K562 (cell line): ENCODE data around the gene SNAP23. TPM values are rescaled to one million over a fixed set of nuclear protein-coding genes. Genes with fewer than 3 reads are reported as not detected.
A peak's percentile ranks its signal among the peaks of the same experiment; 100 is the strongest.

Experiments used
- BCOR ChIP-seq: fragments of 450-650 bp; IDR thresholded peaks from 2 replicates; pipeline ENCODE4 v1.6.1; 2016
- BDP1 ChIP-seq: IDR thresholded peaks from 3 replicates; pipeline ENCODE4 v1.6.1; 2011; ENCODE audit not compliant: insufficient read length, insufficient read depth
- BRD9 ChIP-seq: fragments of 450-650 bp; IDR thresholded peaks from 2 replicates; pipeline ENCODE4 v1.6.1; 2018; ENCODE audit warnings: low read depth; ENCODE audit not compliant: partially characterized antibody
- CBFA2T3 ChIP-seq: fragments of 450-650 bp; IDR thresholded peaks from 2 replicates; pipeline ENCODE4 v1.6.1; 2017
- CBX5 ChIP-seq: IDR thresholded peaks from 2 replicates; pipeline ENCODE4 v1.6.1; 2014; ENCODE audit warnings: low read depth, borderline replicate concordance
- EHMT2 ChIP-seq: fragments of 450-650 bp; IDR thresholded peaks from 2 replicates; pipeline ENCODE4 v1.6.1; 2018; ENCODE audit warnings: antibody characterized with exemption
- FOXP1 ChIP-seq: sonication (generic); formaldehyde crosslinking; IDR thresholded peaks from 2 replicates; pipeline ENCODE4 v1.8.0; 2022; ENCODE audit warnings: mild to moderate bottlenecking, missing genetic modification reagents
- HDAC8 ChIP-seq: fragments of 450-650 bp; IDR thresholded peaks from 2 replicates; pipeline ENCODE4 v1.6.1; 2016; ENCODE audit warnings: mild to moderate bottlenecking, missing genetic modification characterization, moderate library complexity, missing compliant biosample characterization
- HLTF ChIP-seq: fragments of 450-650 bp; IDR thresholded peaks from 2 replicates; pipeline ENCODE4 v1.6.1; 2016
- HNRNPK ChIP-seq: fragments of 200-400 bp; formaldehyde crosslinking; IDR thresholded peaks from one replicate; pipeline ENCODE4 v1.6.1; 2018; ENCODE audit warnings: mild to moderate bottlenecking, low read depth, low read length; ENCODE audit not compliant: poor library complexity, severe bottlenecking
- IFI16 ChIP-seq: fragments of 250-450 bp; sonication (Bioruptor Pico); IDR thresholded peaks from 2 replicates; pipeline ENCODE4 v2.1.2; 2022; ENCODE audit warnings: mild to moderate bottlenecking, inconsistent platforms
- KAT8 ChIP-seq: fragments of 450-650 bp; IDR thresholded peaks from 2 replicates; pipeline ENCODE4 v1.6.1; 2016; ENCODE audit warnings: low read depth, mild to moderate bottlenecking
- KDM1A ChIP-seq, 2 experiments: fragments of 450-650 bp; IDR thresholded peaks; 2 replicates each; pipeline ENCODE4 v1.6.1; 2016; ENCODE audit warnings: mild to moderate bottlenecking in 2 of 2
- KDM5B ChIP-seq: fragments of 200-600 bp; sonication (generic); IDR thresholded peaks from 2 replicates; pipeline ENCODE4 v1.6.1; 2012; ENCODE audit warnings: low read depth, mild to moderate bottlenecking, moderate library complexity, low read length, control low read depth, inconsistent platforms; ENCODE audit not compliant: insufficient replicate concordance
- LARP7 ChIP-seq: fragments of 450-650 bp; IDR thresholded peaks from 2 replicates; pipeline ENCODE4 v1.6.1; 2016
- MAFK ChIP-seq: IDR thresholded peaks from 2 replicates; pipeline ENCODE4 v1.6.1; 2011; ENCODE audit warnings: low read length, improper control_type of control experiment
- MCM2 ChIP-seq: fragments of 450-650 bp; IDR thresholded peaks from 2 replicates; pipeline ENCODE4 v1.6.1; 2017; ENCODE audit warnings: low read depth, mild to moderate bottlenecking
- NFE2L1 ChIP-seq: fragments of 450-650 bp; IDR thresholded peaks from 2 replicates; pipeline ENCODE4 v1.6.1; 2016; ENCODE audit warnings: missing genetic modification characterization, low read depth, mild to moderate bottlenecking, missing compliant biosample characterization, moderate library complexity, borderline replicate concordance
- NUFIP1 ChIP-seq: fragments of 450-650 bp; IDR thresholded peaks from 2 replicates; pipeline ENCODE4 v1.6.1; 2018; ENCODE audit not compliant: partially characterized antibody
- OTX1 ChIP-seq: fragments of 450-650 bp; formaldehyde crosslinking; IDR thresholded peaks from 2 replicates; pipeline ENCODE4 v1.4.0; 2022; ENCODE audit warnings: mild to moderate bottlenecking
- PML ChIP-seq: IDR thresholded peaks from 2 replicates; pipeline ENCODE4 v1.6.1; 2012; ENCODE audit warnings: low read length, inconsistent platforms
- SREBF2 ChIP-seq: sonication (generic); formaldehyde crosslinking; IDR thresholded peaks from 2 replicates; pipeline ENCODE4 v1.4.0; 2020; ENCODE audit warnings: mild to moderate bottlenecking, missing genetic modification reagents
- SRSF9 ChIP-seq: fragments of 200-400 bp; formaldehyde crosslinking; IDR thresholded peaks from 2 replicates; pipeline ENCODE4 v1.6.1; 2017; ENCODE audit warnings: low read depth, low read length, borderline replicate concordance
- XRCC4 ChIP-seq: IDR thresholded peaks from one replicate; pipeline ENCODE4 v1.6.1; 2011; ENCODE audit not compliant: insufficient read depth, insufficient read length; ENCODE audit errors: extremely low read depth
- ZBTB1 ChIP-seq: sonication (generic); formaldehyde crosslinking; IDR thresholded peaks from 2 replicates; pipeline ENCODE4 v1.8.1; 2023; ENCODE audit warnings: missing genetic modification reagents, low read depth, mild to moderate bottlenecking, borderline replicate concordance
- ZNF143 ChIP-seq: sonication (generic); formaldehyde crosslinking; IDR thresholded peaks from 2 replicates; pipeline ENCODE4 v1.9.0; 2022; ENCODE audit warnings: mild to moderate bottlenecking, missing genetic modification reagents
- ZNF175 ChIP-seq: fragments of 200-800 bp; sonication (Bioruptor generic); IDR thresholded peaks from 2 replicates; pipeline ENCODE4 v1.6.1; 2016; ENCODE audit warnings: low read depth, mild to moderate bottlenecking, missing genetic modification characterization, missing compliant biosample characterization
- ZNF232 ChIP-seq: sonication (generic); formaldehyde crosslinking; IDR thresholded peaks from 2 replicates; pipeline ENCODE4 v1.8.0; 2022; ENCODE audit warnings: mild to moderate bottlenecking, missing genetic modification reagents
- ZNF561 ChIP-seq: fragments of 450-650 bp; formaldehyde crosslinking; conservative IDR thresholded peaks from 2 replicates; pipeline ENCODE4 v1.4.0; 2020; ENCODE audit warnings: mild to moderate bottlenecking, moderate library complexity
- ZNF76 ChIP-seq: fragments of 250-450 bp; sonication (Bioruptor Pico); IDR thresholded peaks from 2 replicates; pipeline ENCODE4 v1.4.0; 2020; ENCODE audit warnings: mild to moderate bottlenecking, moderate library complexity, borderline replicate concordance
- polyA plus RNA-seq, 8 experiments: library from polyadenylated mRNA; depleted of rRNA in 4 of 8; stranded (reverse) in 5 of 8; unstranded in 3 of 8; fragments of >200 nt; fragmentation: Nextera tagmentation in 2 of 8; fragmentation: Illumina TruSeq in 1 of 8; extraction: Ambion mirVana in 2 of 8; extraction: Trizol in 1 of 8; gene quantifications; 2 replicates each; pipeline versions ENCODE4 v1.2.1 to v1.2.3, GENCODE V29; 2011 to 2014; ENCODE audit warnings: inconsistent platforms in 1 of 8, missing spikeins in 1 of 8
- total RNA-seq, 7 experiments: library from RNA; depleted of rRNA in 6 of 7; stranded (reverse); fragments of >200 nt in 6 of 7; fragmentation: Illumina TruSeq in 2 of 7; extraction: Trizol in 2 of 7; gene quantifications; 2 replicates each; pipeline versions ENCODE4 v1.2.1 to v1.2.3, GENCODE V29; 2011 to 2021; ENCODE audit warnings: low replicate concordance in 1 of 7
- TF ChIP-seq, protein P1 (sequence below): sonication (generic); formaldehyde crosslinking; IDR thresholded peaks from 2 replicates; pipeline ENCODE4 v1.5.0; 2020; ENCODE audit warnings: missing genetic modification reagents
- TF ChIP-seq, protein P2 (sequence below): fragments of 450-650 bp; IDR thresholded peaks from 2 replicates; pipeline ENCODE4 v1.6.1; 2016; ENCODE audit warnings: missing biosample characterization, missing genetic modification characterization

Gene SNAP23
- total and polyA plus RNA-seq, 9 of the 15 experiments (the other 6 are each of a cell fraction or from before 2014, with no cell fraction given): 78.9 to 168 (median 117) TPM

DNA sequence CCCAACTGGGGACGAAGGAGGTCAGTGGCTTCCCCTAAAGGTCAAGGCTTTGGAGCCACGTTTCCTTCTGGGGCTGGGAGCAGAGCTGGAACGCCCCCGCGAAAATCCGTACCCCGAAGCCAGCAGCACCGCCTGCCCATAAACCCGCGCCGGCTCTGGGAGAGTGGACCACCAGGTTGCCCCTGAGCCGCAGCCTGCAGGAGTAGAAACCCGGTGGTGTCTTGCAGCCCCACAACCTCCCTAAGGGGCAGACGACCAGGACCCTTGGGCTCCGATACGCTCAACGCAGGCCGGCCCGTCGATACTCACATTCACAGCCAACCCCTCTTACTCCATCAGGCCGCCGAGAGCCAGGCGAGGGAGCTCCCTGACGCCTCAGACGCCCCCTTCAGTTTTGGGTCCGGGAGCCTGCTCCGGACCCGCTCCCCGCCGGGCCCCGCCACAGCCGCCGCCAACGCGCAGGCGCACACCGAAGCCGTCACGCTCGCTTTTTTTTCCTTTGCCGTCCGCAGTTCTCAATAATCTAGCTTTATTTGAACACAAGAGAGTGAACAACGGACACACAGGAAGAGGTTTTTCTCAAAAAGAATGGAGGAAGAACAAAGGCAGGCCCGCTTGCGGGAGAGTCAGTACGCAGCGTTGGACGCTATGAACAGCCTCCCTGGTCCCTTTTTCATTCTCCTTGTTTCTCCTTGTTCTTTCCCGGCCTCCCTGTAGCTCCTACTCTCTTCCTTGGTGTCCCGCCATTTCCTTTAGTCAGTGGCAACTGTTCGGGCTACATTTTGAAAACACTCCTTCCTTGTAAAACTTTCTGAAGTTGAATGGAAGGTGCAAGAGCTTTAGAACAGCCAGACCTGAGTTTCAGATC is 4.5 kb upstream of the SNAP23 start, which contains the start of gene ZNF106 (continued):
- TF ChIP-seq SRSF9: no peak
- TF ChIP-seq IFI16 (CRISPR knock-in tag): no peak
- TF ChIP-seq KAT8: peak; percentile 81; the same call in 1 of the 2 replicates
- TF ChIP-seq, protein P1, sequence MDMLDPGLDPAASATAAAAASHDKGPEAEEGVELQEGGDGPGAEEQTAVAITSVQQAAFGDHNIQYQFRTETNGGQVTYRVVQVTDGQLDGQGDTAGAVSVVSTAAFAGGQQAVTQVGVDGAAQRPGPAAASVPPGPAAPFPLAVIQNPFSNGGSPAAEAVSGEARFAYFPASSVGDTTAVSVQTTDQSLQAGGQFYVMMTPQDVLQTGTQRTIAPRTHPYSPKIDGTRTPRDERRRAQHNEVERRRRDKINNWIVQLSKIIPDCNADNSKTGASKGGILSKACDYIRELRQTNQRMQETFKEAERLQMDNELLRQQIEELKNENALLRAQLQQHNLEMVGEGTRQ (CRISPR knock-in tag): no peak
- no peak for TF ChIP-seq NUFIP1
- no peak for TF ChIP-seq ZNF175 (CRISPR knock-in tag)
- TF ChIP-seq ZNF561 (CRISPR knock-in tag): no peak
- 0 out of 2 replicates have a peak, but pooled peaks have one; percentile 33 for TF ChIP-seq MAFK
- peak; percentile 33; the same call in 1 of the 2 replicates for TF ChIP-seq EHMT2
- TF ChIP-seq BCOR: no peak; the same call in 1 of the 2 replicates
- no peak; the same call in 1 of the 2 replicates for TF ChIP-seq ZNF143 (CRISPR knock-in tag)
- TF ChIP-seq BRD9: peak; percentile 23
- TF ChIP-seq CBFA2T3: no peak
- no peak for TF ChIP-seq HDAC8 (tag)
- no peak for TF ChIP-seq OTX1
- peak; percentile 82 for TF ChIP-seq PML
- TF ChIP-seq SREBF2 (CRISPR knock-in tag): no peak
- no peak for TF ChIP-seq ZNF232 (CRISPR knock-in tag)
- TF ChIP-seq KDM5B: peak; percentile 85
- TF ChIP-seq HNRNPK: no peak
- no peak for TF ChIP-seq HLTF
- no peak for TF ChIP-seq ZBTB1 (CRISPR knock-in tag)
- TF ChIP-seq NFE2L1 (tag): no peak
- peak; percentile 59; the same call in 1 of the 2 replicates for TF ChIP-seq FOXP1 (CRISPR knock-in tag)
- no peak for TF ChIP-seq BDP1
- TF ChIP-seq, protein P2, sequence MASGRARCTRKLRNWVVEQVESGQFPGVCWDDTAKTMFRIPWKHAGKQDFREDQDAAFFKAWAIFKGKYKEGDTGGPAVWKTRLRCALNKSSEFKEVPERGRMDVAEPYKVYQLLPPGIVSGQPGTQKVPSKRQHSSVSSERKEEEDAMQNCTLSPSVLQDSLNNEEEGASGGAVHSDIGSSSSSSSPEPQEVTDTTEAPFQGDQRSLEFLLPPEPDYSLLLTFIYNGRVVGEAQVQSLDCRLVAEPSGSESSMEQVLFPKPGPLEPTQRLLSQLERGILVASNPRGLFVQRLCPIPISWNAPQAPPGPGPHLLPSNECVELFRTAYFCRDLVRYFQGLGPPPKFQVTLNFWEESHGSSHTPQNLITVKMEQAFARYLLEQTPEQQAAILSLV (tag): no peak
- no peak for TF ChIP-seq XRCC4
- TF ChIP-seq ZNF76 (CRISPR knock-in tag): no peak
- TF ChIP-seq KDM1A (IDR thresholded peaks at IDR 0.05): no peak
- TF ChIP-seq MCM2: no peak
- no peak for TF ChIP-seq LARP7
- no peak for TF ChIP-seq CBX5
